ENCODE data around the gene PLCG2.

DNA sequence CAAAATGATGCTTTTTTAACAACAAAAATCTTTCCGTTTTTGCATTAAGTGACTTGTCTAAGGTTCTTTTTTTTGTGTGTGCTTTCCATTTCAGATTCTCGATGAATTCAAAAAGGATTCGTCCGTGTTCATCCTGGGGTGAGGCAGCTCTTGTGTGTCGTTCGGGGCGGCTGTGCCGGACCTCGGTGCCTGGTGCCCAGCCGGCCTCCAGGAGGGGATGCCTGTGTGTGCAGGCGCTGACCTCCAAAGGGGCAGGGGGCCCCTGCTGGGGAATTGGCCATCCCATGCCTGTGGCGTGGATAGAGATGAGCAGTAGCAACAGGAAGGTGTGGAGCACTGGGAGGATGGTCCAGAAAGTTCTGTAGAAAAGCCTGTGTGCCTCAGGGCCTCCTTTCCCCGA is 101.7 kb downstream of the PLCG2 start:
- TF ChIP-seq POLR2A (IDR thresholded peaks at IDR 0.05), result no peak
- TF ChIP-seq, protein P1, sequence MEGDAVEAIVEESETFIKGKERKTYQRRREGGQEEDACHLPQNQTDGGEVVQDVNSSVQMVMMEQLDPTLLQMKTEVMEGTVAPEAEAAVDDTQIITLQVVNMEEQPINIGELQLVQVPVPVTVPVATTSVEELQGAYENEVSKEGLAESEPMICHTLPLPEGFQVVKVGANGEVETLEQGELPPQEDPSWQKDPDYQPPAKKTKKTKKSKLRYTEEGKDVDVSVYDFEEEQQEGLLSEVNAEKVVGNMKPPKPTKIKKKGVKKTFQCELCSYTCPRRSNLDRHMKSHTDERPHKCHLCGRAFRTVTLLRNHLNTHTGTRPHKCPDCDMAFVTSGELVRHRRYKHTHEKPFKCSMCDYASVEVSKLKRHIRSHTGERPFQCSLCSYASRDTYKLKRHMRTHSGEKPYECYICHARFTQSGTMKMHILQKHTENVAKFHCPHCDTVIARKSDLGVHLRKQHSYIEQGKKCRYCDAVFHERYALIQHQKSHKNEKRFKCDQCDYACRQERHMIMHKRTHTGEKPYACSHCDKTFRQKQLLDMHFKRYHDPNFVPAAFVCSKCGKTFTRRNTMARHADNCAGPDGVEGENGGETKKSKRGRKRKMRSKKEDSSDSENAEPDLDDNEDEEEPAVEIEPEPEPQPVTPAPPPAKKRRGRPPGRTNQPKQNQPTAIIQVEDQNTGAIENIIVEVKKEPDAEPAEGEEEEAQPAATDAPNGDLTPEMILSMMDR (IDR thresholded peaks at IDR 0.05), result no peak
